Astrocyte (in vitro differentiated cells and primary cell): ENCODE measurements around the gene PRM2.

Source experiments
- EZH2 ChIP-seq: IDR thresholded peaks from 2 replicates; pipeline ENCODE4 v1.6.1; 2012; ENCODE audit warnings: mild to moderate bottlenecking, low read length, inconsistent platforms; ENCODE audit not compliant: insufficient read depth
- TF ChIP-seq, protein P1 (sequence below): IDR thresholded peaks from 2 replicates; pipeline ENCODE4 v1.5.1; 2011; ENCODE audit warnings: low read depth, mild to moderate bottlenecking, inconsistent platforms, low read length, moderate library complexity; ENCODE audit not compliant: insufficient read depth

DNA sequence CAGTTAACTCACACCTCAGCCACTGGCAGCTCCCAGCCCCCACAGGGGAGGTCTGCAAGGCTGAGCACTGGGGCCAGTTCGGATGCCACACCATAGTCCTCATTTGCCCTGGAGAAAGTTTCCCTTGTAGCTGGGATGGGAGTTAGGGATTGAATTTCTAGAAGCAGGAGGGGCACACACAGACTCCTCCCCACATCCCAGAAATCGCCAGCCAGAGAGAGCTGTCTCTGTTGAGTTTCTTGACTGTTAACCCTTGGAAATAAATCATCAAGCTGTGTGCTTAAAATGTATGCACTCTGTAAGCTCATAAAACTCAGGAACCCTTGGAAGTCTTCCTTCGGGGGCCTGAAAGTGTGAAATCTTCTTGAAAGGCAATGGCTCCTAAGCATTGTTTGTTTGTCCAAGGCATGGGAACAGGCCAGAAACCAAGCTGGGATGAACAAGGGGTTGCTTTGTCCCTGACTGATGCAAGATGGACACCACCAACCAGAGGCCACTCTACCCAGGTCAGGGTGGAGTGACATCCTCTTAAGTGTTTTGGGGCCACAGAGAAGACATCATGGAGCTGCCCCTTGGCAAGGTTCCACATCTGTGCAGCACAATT, 2.5 kb downstream of the PRM2 start:
- TF ChIP-seq, protein P1, sequence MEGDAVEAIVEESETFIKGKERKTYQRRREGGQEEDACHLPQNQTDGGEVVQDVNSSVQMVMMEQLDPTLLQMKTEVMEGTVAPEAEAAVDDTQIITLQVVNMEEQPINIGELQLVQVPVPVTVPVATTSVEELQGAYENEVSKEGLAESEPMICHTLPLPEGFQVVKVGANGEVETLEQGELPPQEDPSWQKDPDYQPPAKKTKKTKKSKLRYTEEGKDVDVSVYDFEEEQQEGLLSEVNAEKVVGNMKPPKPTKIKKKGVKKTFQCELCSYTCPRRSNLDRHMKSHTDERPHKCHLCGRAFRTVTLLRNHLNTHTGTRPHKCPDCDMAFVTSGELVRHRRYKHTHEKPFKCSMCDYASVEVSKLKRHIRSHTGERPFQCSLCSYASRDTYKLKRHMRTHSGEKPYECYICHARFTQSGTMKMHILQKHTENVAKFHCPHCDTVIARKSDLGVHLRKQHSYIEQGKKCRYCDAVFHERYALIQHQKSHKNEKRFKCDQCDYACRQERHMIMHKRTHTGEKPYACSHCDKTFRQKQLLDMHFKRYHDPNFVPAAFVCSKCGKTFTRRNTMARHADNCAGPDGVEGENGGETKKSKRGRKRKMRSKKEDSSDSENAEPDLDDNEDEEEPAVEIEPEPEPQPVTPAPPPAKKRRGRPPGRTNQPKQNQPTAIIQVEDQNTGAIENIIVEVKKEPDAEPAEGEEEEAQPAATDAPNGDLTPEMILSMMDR: no peak
- TF ChIP-seq EZH2: no peak
